ENCODE data around the gene TBC1D10A. TPM values are rescaled to one million over a fixed set of nuclear protein-coding genes. Genes with fewer than 3 reads are reported as not detected.

The TBC1D10A gene
- total and polyA plus RNA-seq, 7 donors, result 2.2 to 4.8 (median 3.2) TPM

DNA sequence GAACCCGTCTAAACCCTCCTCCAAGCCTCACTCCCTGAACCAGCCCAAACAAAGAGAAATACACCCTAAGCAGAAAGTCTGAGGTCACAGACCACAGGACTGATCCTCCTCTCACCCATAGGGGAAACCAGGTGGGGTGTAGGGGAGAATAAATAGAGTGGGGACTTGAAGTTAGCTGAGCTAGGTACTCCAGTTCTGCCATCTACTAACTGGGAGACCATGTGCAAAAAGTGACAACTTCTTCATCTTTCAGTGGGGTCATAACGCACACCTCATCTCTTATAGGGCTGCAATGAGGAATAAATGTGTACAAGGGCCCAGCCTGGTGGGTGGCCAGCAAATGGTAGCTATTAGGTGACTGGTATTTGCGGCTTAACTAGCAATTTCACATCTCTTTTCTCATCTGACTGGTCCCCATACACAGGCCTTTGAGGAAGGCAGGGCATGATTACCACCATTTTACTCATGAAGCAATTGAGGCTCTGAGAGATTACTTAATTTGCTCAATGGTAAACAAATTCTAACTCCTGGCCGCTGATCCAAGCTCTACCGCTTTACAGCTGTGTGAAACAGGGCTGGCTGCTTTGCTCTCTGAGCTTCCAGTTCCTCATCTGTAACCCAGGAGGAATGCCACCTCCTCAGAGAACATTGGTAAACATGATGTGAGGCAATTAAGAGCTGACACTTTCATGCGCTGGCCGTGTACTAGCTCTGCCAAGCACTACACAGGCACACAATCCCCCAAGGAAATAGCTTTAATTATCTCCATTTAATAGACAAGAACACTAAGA lies 16.6 kb downstream of the TBC1D10A start:
- DNase-seq, result no peak
- no peak overlapping the region for H3K27ac ChIP-seq
- WGBS, 3 donors, result 69 to 79% (median 72%) methylated on average over 7 of the region's 7 CpGs
- H3K27me3 ChIP-seq (ENCODE audit: insufficient read depth in 3 of 3, low read length in 2 of 3), result no peaks in the 10 kb centered on the region
- H3K4me3 ChIP-seq, result no peak overlapping the region
- intact Hi-C loops (cut with DNase I), result no loop called here
- TF ChIP-seq, protein P1, sequence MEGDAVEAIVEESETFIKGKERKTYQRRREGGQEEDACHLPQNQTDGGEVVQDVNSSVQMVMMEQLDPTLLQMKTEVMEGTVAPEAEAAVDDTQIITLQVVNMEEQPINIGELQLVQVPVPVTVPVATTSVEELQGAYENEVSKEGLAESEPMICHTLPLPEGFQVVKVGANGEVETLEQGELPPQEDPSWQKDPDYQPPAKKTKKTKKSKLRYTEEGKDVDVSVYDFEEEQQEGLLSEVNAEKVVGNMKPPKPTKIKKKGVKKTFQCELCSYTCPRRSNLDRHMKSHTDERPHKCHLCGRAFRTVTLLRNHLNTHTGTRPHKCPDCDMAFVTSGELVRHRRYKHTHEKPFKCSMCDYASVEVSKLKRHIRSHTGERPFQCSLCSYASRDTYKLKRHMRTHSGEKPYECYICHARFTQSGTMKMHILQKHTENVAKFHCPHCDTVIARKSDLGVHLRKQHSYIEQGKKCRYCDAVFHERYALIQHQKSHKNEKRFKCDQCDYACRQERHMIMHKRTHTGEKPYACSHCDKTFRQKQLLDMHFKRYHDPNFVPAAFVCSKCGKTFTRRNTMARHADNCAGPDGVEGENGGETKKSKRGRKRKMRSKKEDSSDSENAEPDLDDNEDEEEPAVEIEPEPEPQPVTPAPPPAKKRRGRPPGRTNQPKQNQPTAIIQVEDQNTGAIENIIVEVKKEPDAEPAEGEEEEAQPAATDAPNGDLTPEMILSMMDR (IDR thresholded peaks at IDR 0.05), result no peak
- peak in 2 of 4 donors; percentile 36 to 54 for ATAC-seq
- H3K36me3 ChIP-seq (ENCODE audit: insufficient read depth in 1 of 2, low read depth in 1 of 2), result no peaks in the 10 kb centered on the region
- H3K9me3 ChIP-seq, result no peaks in the 10 kb centered on the region
- peaks cover 31% of the 10 kb centered on the region for H3K4me1 ChIP-seq

- ATAC-seq, result peak in 1 of 4 donors; percentile 27
- WGBS, 3 donors, result 66 to 77% (median 74%) methylated on average over 5 of the region's 5 CpGs
- TF ChIP-seq, protein P1 (IDR thresholded peaks at IDR 0.05), result no peak
- H3K4me1 ChIP-seq, result peaks cover 31% of the 10 kb centered on the region
- no peaks in the 10 kb centered on the region for H3K36me3 ChIP-seq (ENCODE audit: insufficient read depth in 1 of 2, low read depth in 1 of 2)
- H3K9me3 ChIP-seq, result no peaks in the 10 kb centered on the region
- H3K27ac ChIP-seq, result no peak overlapping the region
- H3K27me3 ChIP-seq (ENCODE audit: insufficient read depth in 3 of 3, low read length in 2 of 3), result no peaks in the 10 kb centered on the region
- no peak overlapping the region for H3K4me3 ChIP-seq
- no peak for DNase-seq
- intact Hi-C loops (cut with DNase I), result no loop called here
Measured at GRCh38 chr22:30308518-30309230, 18.1 kb downstream of the TBC1D10A start.

DNA sequence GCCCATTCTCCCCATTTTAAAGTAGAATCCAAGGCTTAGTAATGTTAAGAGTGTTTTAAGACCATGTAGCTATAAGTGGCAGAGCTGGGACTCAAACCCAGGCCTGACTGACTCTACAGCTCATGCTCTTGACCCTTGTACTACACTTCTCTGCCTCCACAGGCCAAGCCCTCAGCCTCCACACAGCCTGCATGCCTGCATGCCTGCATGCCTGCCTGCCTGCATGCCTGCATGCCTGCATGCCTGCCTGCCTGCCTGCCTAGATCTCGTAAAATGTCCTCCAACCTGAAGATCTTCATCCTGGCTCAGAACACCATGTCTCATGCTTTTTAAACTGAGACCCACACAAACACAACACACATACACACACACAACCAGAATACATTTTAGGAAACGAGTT lies 18.6 kb downstream of the TBC1D10A start:
- Histone ChIP-seq H3K9me3 (no peaks in the 10 kb centered on the region), H3K27me3 (ENCODE audit: insufficient read depth in 3 of 3, low read length in 2 of 3) (no peaks in the 10 kb centered on the region), H3K36me3 (ENCODE audit: insufficient read depth in 1 of 2, low read depth in 1 of 2) (no peaks in the 10 kb centered on the region), H3K4me3 (no peak overlapping the region), H3K4me1 (peaks cover 31% of the 10 kb centered on the region), H3K27ac (no peak overlapping the region)
- no peak for DNase-seq
- WGBS, 3 donors, result 76 to 88% (median 85%) methylated on average over 2 of the region's 2 CpGs
- intact Hi-C loops (cut with DNase I), result no loop called here
- TF ChIP-seq, protein P1 (IDR thresholded peaks at IDR 0.05), result no peak
- no peak for ATAC-seq

DNA sequence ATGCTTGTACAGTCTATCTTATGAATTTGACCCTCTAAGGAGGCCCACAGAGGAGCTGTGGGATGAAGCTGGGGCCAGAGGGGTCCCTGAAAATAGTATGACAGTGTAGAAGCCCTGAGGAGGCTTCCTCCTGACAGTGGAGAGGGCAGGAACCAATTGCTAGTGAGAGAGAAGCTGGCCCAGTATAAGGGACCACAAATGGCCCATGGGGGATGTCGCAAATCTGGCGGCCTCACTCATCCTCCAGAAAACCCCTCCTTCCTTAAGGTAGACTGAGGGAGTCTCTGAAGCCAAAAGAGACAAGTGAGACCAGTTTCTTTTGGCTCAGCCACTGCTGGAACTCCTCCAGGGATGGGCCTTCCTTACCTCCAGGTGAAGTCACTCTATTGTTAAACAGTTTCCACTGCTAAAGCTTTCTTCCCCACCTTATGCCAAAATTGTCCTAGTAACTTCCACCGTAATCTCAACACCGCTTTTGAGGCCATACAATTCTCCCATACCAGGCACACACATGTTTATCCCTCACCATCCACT lies 19.6 kb downstream of the TBC1D10A start:
- H3K27ac ChIP-seq, result no peak overlapping the region
- no peak for DNase-seq
- no peak for ATAC-seq
- H3K27me3 ChIP-seq (ENCODE audit: insufficient read depth in 3 of 3, low read length in 2 of 3), result no peaks in the 10 kb centered on the region
- peaks cover 30% of the 10 kb centered on the region for H3K4me1 ChIP-seq
- TF ChIP-seq, protein P1 (IDR thresholded peaks at IDR 0.05), result no peak
- no peak overlapping the region for H3K4me3 ChIP-seq
- no peaks in the 10 kb centered on the region for H3K9me3 ChIP-seq
- WGBS, 3 donors, result 75 to 82% (median 77%) methylated on average over 4 of the region's 4 CpGs
- intact Hi-C loops (cut with DNase I), result no loop called here
- H3K36me3 ChIP-seq (ENCODE audit: insufficient read depth in 1 of 2, low read depth in 1 of 2), result no peaks in the 10 kb centered on the region
